ENCODE results near the gene TPST2.
"Not testable (repeated sequence)": the region's sequence is repeated elsewhere in the genome, so short reads cannot be mapped to it uniquely, and the experiment has no call there.

Gene TPST2

DNA sequence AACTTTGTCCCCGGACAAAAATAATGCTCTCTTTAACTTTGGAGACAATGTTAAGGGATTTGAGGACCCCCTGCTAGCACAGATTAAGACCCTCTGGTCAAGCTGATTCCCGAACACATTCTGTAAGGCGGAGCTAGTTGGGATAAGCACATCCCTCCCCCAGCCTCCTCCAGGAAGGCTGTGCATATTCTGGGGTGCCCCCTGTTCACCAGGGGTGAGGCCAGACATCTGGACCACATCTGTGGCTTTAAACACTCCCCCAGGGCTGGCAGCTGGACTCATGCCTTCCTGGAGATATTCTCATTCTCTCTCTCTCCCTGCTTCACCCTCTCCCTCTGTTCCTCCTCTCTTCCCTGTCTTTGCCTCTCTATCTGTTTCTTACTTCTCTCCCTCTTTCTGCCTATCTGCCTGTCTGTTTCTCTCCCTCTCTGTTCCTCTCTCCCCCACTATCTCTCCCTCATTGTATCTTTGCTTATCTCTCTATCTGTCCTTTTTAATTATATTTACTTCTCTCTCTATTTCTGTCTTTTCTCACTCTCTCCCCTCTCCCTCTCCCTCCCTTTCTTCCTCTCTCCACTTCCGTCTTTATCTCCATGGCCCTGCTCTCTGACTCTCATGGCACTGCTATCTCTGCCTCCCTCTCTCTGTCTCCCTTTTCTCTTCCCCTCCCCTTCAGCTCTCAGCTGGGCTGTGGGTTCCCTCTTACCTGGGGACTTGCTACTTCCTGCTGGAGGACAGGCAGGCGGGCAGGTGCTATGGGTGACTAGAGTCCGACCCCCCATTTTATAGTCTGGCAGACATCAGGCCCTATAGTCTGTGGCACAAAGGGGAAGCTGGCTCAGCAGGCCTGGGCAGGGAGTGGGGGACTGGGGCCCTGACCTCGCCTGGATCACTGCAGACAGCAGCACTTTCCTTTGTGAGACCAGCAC is 27.6 kb upstream of the TPST2 start, which contains the start of gene CRYBB1:
Gene CRYBB1, minus strand, starts transcription at position 757 of the 929 bp plus-strand sequence. CDS start 1,708 bp downstream, outside the sequence.
- no peaks in the 10 kb centered on the region for H3K9me3 ChIP-seq (ENCODE audit: control insufficient read depth, insufficient read depth, low read length)
- no peak within 1 kb of the TSS for H3K9ac ChIP-seq (ENCODE audit: low read depth, low read length)
- peaks cover 40% of the 10 kb centered on the region for H3K4me1 ChIP-seq (ENCODE audit: insufficient read depth, low read length)
- H3K36me3 ChIP-seq (ENCODE audit: insufficient read depth, low read length) = no peaks in the 10 kb centered on the region

DNA sequence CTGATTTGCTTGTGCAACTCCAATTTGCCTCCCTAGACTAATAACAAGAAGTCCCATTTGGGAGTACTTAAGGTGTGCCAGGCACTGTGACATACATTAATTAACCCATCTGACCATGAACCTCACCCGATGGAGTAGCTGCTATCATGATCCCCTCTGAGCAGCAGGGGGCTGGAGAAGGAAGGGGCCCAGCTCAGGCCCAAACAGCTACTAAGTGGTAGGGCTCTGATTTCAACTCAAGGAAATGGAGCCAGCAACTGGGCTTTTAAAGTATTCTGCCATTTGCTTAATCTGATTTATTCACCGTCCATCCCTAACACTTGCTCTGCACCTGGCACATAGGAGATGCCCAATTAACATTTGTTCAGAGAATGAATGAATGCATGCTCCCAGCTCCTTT is 26.7 kb upstream of the TPST2 start:
- no peaks in the 10 kb centered on the region for H3K36me3 ChIP-seq (ENCODE audit: insufficient read depth, low read length)
- no peaks in the 10 kb centered on the region for H3K9me3 ChIP-seq (ENCODE audit: control insufficient read depth, insufficient read depth, low read length)
- H3K4me1 ChIP-seq (ENCODE audit: insufficient read depth, low read length) = peaks cover 45% of the 10 kb centered on the region
- H3K9ac ChIP-seq (ENCODE audit: low read depth, low read length) = no peak overlapping the region

DNA sequence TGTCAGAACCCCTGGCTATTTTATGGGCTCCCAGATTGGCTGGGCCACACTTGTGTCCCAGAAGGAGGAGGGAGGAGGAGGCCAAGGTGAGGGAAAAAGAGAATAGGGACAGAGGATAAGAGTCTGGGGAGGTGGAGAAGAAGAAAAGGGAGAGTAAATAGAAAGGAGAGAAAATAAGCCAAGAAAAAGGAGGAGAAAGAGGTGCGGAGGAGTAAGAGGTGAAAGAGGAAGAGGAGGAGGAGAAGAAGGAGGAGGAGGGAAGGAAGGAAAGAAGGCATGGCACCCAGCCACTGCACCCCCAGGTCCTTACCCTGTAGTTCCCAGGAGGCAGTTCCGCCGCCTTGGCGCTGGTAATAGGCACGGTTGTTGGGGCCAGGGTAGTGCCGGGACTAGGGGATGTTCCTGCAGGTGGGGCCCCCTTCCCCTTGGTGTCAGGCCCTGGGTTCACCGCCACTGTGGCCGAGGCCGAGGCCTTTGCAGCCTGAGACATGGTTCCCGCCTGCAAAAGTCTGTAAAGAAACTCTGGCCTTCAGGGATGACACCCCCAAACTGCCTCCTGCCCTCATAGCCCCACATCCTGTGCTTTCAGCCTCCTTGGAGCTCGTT is 26.0 kb upstream of the TPST2 start:
- peaks cover 41% of the 10 kb centered on the region for H3K4me1 ChIP-seq (ENCODE audit: insufficient read depth, low read length)
- H3K9ac ChIP-seq (ENCODE audit: low read depth, low read length) = no peak overlapping the region

DNA sequence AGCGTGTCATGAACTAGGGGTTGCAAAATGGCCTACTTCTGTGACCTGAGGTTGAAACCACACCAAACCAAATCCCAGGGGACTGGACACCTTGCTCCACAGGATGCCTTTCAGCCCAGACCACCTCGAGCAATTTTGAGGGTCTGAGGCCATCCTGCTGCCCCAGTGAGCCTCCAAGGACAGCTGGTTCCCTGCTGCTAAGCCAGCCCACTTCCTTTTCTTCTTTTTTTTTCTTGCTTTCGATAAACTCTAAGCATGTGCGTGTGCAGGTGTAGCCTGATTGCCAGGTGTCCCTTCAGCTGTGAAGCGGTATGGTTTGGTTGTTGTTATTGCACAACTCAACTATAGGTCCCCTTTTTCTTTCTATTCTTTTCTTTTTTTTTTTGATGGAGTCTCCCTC is 25.2 kb upstream of the TPST2 start:
- Histone ChIP-seq H3K9me3 (ENCODE audit: control insufficient read depth, insufficient read depth, low read length) (no peaks in the 10 kb centered on the region), H3K4me1 (ENCODE audit: insufficient read depth, low read length) (peaks cover 43% of the 10 kb centered on the region)

More for the DNA sequence above, 26.0 kb upstream of the TPST2 start:
- H3K36me3 ChIP-seq (ENCODE audit: insufficient read depth, low read length) = no peaks in the 10 kb centered on the region
- no peaks in the 10 kb centered on the region for H3K9me3 ChIP-seq (ENCODE audit: control insufficient read depth, insufficient read depth, low read length)

DNA sequence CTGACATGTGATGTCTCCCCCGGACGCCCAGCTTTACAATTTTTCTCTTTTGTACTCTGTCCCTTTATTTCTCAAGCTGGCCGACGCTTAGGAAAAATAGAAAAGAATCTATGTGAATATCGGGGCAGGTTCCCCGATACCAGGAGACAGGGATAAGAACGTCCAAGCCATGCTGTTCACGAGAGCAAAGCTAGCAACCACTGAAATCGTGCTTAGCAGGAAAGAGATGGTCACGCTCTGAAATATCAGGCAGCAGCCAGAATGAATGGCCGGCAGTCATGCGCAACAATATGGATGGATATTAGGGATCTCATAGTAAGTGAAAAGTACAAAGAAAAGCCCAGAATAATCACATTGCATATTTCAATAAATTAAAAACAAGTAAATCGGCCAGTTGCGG is 24.4 kb upstream of the TPST2 start:
- Histone ChIP-seq H3K4me1 (ENCODE audit: insufficient read depth, low read length) (peaks cover 46% of the 10 kb centered on the region), H3K36me3 (ENCODE audit: insufficient read depth, low read length) (no peaks in the 10 kb centered on the region), H3K9ac (ENCODE audit: low read depth, low read length) (no peak overlapping the region; the same call in 1 of the 2 replicates), H3K9me3 (ENCODE audit: control insufficient read depth, insufficient read depth, low read length) (no peaks in the 10 kb centered on the region)

More for the DNA sequence above, 25.2 kb upstream of the TPST2 start:
- Histone ChIP-seq H3K36me3 (ENCODE audit: insufficient read depth, low read length) (no peaks in the 10 kb centered on the region), H3K9ac (ENCODE audit: low read depth, low read length) (no peak overlapping the region)

DNA sequence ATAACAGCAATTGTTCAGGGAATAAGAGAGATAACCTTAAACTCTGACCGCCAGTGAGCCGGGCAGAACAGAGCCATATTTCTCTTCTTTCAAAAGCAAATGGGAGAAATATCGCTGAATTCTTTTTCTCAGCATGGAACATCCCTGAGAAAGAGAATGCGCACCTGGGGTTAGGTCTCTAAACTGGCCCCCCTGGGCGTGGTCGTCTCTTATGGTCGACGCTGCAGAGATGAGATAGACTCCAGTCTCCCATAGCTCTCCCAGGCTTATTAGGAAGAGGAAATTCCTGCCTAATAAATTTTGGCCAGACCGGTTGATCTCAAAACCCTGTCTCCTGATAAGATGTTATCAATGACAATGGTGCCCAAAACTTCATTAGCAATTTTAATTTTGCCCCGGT is 23.8 kb upstream of the TPST2 start:
- not testable (repeated sequence) for H3K9ac ChIP-seq (ENCODE audit: low read depth, low read length); H3K36me3 ChIP-seq (ENCODE audit: insufficient read depth, low read length); H3K9me3 ChIP-seq (ENCODE audit: control insufficient read depth, insufficient read depth, low read length)
- H3K4me1 ChIP-seq (ENCODE audit: insufficient read depth, low read length) = peaks cover 50% of the 10 kb centered on the region

DNA sequence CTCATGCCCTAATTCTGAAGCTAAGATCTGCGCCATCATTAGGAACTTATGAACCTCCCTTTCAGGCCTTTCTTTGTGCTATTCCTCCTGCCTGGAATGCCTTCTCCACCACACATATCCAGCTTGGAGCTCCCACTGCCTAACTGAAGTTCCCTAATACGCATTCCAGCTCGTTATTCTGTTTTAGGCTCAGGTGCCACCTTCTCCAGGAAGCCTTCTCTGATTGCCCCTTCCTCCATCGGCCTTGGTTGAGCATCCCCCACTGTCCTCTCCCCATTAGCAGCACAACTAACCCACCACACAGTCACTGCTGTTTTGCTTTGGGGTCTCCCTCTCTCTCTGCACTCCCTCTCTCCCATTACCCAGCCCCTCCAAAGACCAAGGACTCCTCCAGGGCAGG is 22.7 kb upstream of the TPST2 start:
- Histone ChIP-seq H3K4me1 (ENCODE audit: insufficient read depth, low read length) (peaks cover 57% of the 10 kb centered on the region), H3K9me3 (ENCODE audit: control insufficient read depth, insufficient read depth, low read length) (no peaks in the 10 kb centered on the region), H3K9ac (ENCODE audit: low read depth, low read length) (no peak overlapping the region), H3K36me3 (ENCODE audit: insufficient read depth, low read length) (no peaks in the 10 kb centered on the region)

DNA sequence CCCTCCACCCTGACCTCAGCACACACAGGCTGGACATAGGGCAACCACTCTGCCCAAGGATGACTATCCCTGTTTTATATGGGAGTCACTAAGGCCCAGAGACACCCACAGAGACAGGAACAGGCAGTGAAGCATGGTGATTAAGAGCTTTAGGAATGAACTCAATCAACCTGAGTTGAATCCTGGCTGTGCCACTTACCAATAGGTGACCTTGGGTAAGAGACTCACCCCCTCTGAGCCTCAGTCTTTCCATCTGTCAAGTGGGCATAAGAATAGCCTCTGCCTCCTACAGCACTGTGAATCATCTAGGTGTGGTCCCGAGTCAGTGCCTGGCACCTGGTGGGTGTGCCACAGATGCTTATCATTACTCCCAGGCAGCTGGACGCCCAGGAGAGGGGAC is 21.1 kb upstream of the TPST2 start:
- Histone ChIP-seq H3K36me3 (ENCODE audit: insufficient read depth, low read length) (no peaks in the 10 kb centered on the region), H3K4me1 (ENCODE audit: insufficient read depth, low read length) (peaks cover 41% of the 10 kb centered on the region), H3K9me3 (ENCODE audit: control insufficient read depth, insufficient read depth, low read length) (no peaks in the 10 kb centered on the region), H3K9ac (ENCODE audit: low read depth, low read length) (no peak overlapping the region)

DNA sequence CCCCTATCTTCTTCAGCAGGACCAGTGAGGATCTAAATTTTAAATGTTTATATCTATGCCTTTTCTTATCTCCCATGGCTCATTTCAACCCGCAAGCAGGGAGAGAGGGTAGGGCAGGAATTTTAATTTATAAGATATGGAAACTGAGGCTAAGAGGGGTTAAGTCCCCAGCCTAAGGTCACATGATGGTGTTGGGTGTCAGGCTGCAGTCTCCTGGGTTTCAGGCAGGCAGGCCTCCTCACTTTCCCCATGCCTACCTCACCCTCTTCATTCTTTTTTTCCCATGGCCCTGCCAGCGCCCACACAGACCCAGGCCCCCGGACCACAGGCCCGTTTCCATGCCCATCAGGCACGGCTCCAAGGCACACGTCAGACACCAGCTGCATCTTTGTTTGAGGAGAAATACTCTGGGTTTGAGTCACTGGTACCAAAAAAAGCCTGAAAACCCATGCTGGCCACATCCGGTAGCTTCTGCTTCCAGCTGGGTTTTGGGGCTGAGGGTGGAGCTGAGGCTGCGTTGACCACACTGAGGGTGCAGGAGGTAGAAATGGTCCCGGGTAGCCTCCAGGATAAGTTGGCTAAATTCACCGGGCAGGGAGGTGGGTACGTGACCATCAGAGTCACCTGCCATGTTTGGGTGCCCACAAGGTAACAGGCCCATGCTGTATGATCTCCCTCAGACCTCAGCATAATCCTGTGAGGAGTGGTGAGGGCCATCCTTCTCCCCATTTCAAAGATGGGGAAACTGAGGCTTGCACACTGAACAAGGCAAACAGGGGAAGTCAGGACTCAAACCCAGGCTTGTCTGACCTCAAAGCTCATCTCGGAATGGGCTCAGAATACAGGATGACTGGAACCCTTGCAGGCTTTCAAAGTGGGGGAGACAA is 20.4 kb upstream of the TPST2 start:
- Histone ChIP-seq H3K9me3 (ENCODE audit: control insufficient read depth, insufficient read depth, low read length) (no peaks in the 10 kb centered on the region), H3K4me1 (ENCODE audit: insufficient read depth, low read length) (peaks cover 40% of the 10 kb centered on the region), H3K36me3 (ENCODE audit: insufficient read depth, low read length) (no peaks in the 10 kb centered on the region), H3K9ac (ENCODE audit: low read depth, low read length) (no peak overlapping the region)

DNA sequence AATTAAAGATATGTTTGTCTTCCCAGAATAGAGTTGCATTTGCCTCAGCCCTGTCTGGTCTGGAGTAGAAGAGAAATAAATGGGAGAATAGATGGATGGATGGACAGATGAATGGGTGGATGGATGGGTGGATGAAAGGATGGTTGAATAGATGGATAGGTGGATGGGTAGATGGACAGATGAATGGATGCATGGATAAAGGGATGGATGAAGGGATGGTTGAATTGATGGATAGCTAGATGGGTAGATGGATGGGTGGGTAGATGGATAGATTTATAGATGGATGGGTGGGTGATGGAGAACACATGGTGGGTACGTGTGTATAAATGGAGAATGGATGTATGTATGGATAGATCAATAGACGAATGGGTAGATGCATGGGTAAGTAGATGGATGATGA is 19.4 kb upstream of the TPST2 start:
- Histone ChIP-seq H3K9me3 (ENCODE audit: control insufficient read depth, insufficient read depth, low read length) (no peaks in the 10 kb centered on the region), H3K4me1 (ENCODE audit: insufficient read depth, low read length) (peaks cover 34% of the 10 kb centered on the region), H3K9ac (ENCODE audit: low read depth, low read length) (no peak overlapping the region), H3K36me3 (ENCODE audit: insufficient read depth, low read length) (no peaks in the 10 kb centered on the region)

DNA sequence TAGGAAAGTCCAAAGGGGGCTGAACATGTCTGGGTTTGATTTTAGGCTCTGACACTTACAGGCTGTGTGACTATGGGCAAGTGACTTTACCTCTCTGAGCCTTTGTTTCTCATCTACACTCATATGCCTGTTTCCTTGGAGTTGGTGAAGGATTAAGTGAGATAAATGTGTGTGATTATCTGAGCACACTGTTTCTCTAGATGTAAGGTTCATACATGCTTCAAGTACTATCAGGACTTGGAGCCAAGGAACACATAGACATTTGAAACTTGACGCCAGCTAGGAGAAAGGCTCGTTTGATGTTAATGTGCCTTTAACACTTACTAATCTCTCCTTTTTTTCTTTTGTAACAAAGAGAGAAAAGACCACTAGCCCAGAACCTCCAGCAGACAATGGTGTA is 18.2 kb upstream of the TPST2 start:
- Histone ChIP-seq H3K9me3 (ENCODE audit: control insufficient read depth, insufficient read depth, low read length) (no peaks in the 10 kb centered on the region), H3K4me1 (ENCODE audit: insufficient read depth, low read length) (peaks cover 33% of the 10 kb centered on the region), H3K9ac (ENCODE audit: low read depth, low read length) (no peak overlapping the region), H3K36me3 (ENCODE audit: insufficient read depth, low read length) (no peaks in the 10 kb centered on the region)

DNA sequence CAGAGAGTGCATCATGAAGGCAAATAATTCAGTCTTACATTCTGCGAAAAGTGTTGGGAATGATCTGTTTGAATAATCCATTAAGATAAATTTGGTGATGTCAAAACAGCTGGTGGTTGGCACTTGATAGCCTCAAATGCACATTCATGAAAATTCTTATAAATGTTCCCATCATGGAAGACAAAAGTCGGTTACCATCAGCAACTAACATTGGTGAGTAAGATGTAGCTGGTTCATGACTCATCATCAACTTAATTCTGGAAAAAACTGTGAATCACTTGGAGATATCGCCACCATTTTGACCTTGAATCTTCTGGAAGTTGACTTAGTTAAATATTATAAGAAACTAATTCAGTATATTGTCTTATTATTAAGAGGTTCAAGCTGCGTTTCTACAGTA is 16.7 kb upstream of the TPST2 start:
- Histone ChIP-seq H3K9me3 (ENCODE audit: control insufficient read depth, insufficient read depth, low read length) (no peaks in the 10 kb centered on the region), H3K4me1 (ENCODE audit: insufficient read depth, low read length) (peaks cover 21% of the 10 kb centered on the region), H3K9ac (ENCODE audit: low read depth, low read length) (no peak overlapping the region), H3K36me3 (ENCODE audit: insufficient read depth, low read length) (no peaks in the 10 kb centered on the region)

DNA sequence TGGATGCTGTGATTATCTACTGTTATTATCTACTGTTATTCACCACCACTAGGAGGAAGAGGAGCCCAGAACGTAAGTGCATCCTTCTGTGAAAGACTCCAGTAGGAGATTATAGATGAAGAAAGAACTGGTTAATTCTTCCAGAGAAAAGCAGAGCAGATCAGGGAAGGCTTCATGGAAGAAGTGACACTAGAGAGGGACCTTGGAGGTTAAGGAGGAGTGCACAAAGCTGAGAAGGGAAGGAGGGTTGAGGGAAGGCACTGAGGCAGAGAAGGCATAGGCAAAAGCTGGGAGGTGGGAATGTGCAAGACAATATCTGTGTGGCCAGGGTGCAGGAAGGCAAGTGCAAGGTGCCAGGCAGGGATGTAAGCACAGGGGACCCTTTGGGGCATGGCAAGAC is 14.4 kb upstream of the TPST2 start:
- Histone ChIP-seq H3K4me1 (ENCODE audit: insufficient read depth, low read length) (peaks cover 16% of the 10 kb centered on the region), H3K9me3 (ENCODE audit: control insufficient read depth, insufficient read depth, low read length) (no peaks in the 10 kb centered on the region), H3K36me3 (ENCODE audit: insufficient read depth, low read length) (no peaks in the 10 kb centered on the region), H3K9ac (ENCODE audit: low read depth, low read length) (no peak overlapping the region)

DNA sequence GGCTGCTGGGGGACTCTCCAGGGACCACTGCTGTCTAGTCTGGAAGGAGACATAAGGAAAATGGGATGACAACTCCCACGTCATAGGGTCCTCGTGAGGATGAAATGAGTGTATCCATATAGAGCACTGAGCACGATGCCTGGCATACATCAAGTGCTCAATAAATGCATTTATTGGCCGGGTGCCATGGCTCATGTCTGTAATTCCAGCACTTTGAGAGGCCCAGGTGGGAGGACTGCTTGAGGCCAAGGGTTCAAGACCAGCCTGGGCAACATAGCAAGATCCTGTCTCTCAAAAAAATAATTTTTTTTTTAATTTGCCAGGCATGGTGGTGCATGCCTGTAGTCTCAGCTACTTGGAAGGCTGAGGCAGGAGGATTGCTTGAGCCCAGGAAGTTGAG is 12.2 kb upstream of the TPST2 start:
- Histone ChIP-seq H3K9me3 (ENCODE audit: control insufficient read depth, insufficient read depth, low read length) (no peaks in the 10 kb centered on the region), H3K4me1 (ENCODE audit: insufficient read depth, low read length) (no peaks in the 10 kb centered on the region), H3K36me3 (ENCODE audit: insufficient read depth, low read length) (no peaks in the 10 kb centered on the region), H3K9ac (ENCODE audit: low read depth, low read length) (no peak overlapping the region)
